Osteoblast (primary cell): ENCODE measurements around the gene PIGR. TPM values are rescaled to one million over a fixed set of nuclear protein-coding genes. Genes with fewer than 3 reads are reported as not detected.

Experiments
- DNase-seq: peaks from one replicate; pipeline ENCODE4 v3.0.0; 2011; ENCODE audit warnings: low spot score, mixed read lengths; ENCODE audit not compliant: insufficient read length; ENCODE audit errors: missing footprints
- H2AFZ ChIP-seq: 2 replicates; pipeline ENCODE4 v1.6.0; 2011; ENCODE audit warnings: mild to moderate bottlenecking, low read length
- H3K27ac ChIP-seq: 2 replicates; pipeline ENCODE4 v1.5.1; 2011; ENCODE audit warnings: mild to moderate bottlenecking, low read depth, low read length, moderate library complexity
- H3K27me3 ChIP-seq: 2 replicates; pipeline ENCODE4 v1.6.0; 2012; ENCODE audit warnings: mild to moderate bottlenecking, control low read depth, inconsistent platforms, low read length, moderate library complexity; ENCODE audit not compliant: insufficient read depth
- H3K36me3 ChIP-seq: 2 replicates; pipeline ENCODE4 v1.5.1; 2011; ENCODE audit warnings: mild to moderate bottlenecking, low read length, control low read depth, moderate library complexity; ENCODE audit not compliant: insufficient read depth
- H3K4me1 ChIP-seq: 2 replicates; pipeline ENCODE4 v1.5.1; 2011; ENCODE audit warnings: mild to moderate bottlenecking, low read length, control low read depth, moderate library complexity; ENCODE audit not compliant: insufficient read depth
- H3K4me2 ChIP-seq: 2 replicates; pipeline ENCODE4 v1.6.0; 2011; ENCODE audit warnings: mild to moderate bottlenecking, low read length; ENCODE audit not compliant: insufficient read depth
- H3K4me3 ChIP-seq: fragments of 200-600 bp; sonication (generic); 3 replicates; pipeline ENCODE4 v1.5.1; 2012; ENCODE audit warnings: mild to moderate bottlenecking, low read length, inconsistent platforms; ENCODE audit not compliant: insufficient read depth
- H3K79me2 ChIP-seq: 2 replicates; pipeline ENCODE4 v1.6.0; 2012; ENCODE audit warnings: mild to moderate bottlenecking, low read length, control low read depth, inconsistent platforms; ENCODE audit not compliant: insufficient read depth
- H3K9me3 ChIP-seq: 2 replicates; pipeline ENCODE4 v1.5.1; 2011; ENCODE audit warnings: low read depth, low read length, control low read depth
- H4K20me1 ChIP-seq: 2 replicates; pipeline ENCODE4 v1.6.0; 2012; ENCODE audit warnings: mild to moderate bottlenecking, low read length, control low read depth; ENCODE audit not compliant: insufficient read depth
- total RNA-seq: library from RNA; depleted of rRNA; stranded (reverse); fragments of >200 nt; gene quantifications from 2 replicates; pipeline ENCODE4 v1.2.3, GENCODE V29; 2012
- TF ChIP-seq, protein P1 (sequence below): IDR thresholded peaks from 2 replicates; pipeline ENCODE4 v1.5.1; 2011; ENCODE audit warnings: mild to moderate bottlenecking, low read depth, low read length, moderate library complexity; ENCODE audit errors: extremely low read depth

Gene PIGR
- total RNA-seq, 1 donor, result not detected

- Histone ChIP-seq H2AFZ (no peak overlapping the region), H3K27ac (no peak overlapping the region), H3K27me3 (no peaks in the 10 kb centered on the region), H3K4me2 (no peak overlapping the region), H4K20me1 (no peaks in the 10 kb centered on the region), H3K79me2 (no peaks in the 10 kb centered on the region), H3K4me1 (peaks cover 36% of the 10 kb centered on the region), H3K4me3 (no peak overlapping the region), H3K36me3 (no peaks in the 10 kb centered on the region), H3K9me3 (no peaks in the 10 kb centered on the region)
- no peak for DNase-seq
- TF ChIP-seq, protein P1, sequence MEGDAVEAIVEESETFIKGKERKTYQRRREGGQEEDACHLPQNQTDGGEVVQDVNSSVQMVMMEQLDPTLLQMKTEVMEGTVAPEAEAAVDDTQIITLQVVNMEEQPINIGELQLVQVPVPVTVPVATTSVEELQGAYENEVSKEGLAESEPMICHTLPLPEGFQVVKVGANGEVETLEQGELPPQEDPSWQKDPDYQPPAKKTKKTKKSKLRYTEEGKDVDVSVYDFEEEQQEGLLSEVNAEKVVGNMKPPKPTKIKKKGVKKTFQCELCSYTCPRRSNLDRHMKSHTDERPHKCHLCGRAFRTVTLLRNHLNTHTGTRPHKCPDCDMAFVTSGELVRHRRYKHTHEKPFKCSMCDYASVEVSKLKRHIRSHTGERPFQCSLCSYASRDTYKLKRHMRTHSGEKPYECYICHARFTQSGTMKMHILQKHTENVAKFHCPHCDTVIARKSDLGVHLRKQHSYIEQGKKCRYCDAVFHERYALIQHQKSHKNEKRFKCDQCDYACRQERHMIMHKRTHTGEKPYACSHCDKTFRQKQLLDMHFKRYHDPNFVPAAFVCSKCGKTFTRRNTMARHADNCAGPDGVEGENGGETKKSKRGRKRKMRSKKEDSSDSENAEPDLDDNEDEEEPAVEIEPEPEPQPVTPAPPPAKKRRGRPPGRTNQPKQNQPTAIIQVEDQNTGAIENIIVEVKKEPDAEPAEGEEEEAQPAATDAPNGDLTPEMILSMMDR, result no peak
These were observed 44.3 kb downstream of the PIGR start for GRCh38 chr1:206901944-206902343.

- TF ChIP-seq, protein P1, result no peak
- H3K27me3 ChIP-seq, result no peaks in the 10 kb centered on the region
These were observed 46.1 kb downstream of the PIGR start for GRCh38 chr1:206900149-206900548.

DNA sequence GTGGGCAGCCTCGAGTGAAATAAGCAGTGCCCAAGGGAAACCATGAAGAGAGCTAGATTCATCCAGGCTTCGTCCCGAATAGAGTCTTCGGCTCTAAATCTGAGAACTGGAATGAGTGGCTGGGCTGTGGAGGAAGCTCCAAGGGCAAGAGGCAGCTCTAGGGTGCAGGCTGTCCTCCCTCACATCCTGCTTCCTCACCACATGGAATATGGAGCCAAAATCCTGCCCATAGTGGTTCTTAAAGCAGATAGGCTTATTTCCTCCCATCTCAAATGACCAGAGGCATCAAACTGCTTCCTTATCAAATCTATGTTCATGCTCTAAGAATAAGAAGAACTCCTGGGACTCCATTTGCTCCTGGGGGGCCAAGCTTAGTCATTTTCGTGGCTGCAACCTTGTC is 46.5 kb downstream of the PIGR start:
- H2AFZ ChIP-seq, result peak overlapping the region; percentile 17
- no peak overlapping the region for H3K27ac ChIP-seq
- H3K9me3 ChIP-seq, result no peaks in the 10 kb centered on the region
- H3K4me2 ChIP-seq, result no peak overlapping the region
- H3K4me3 ChIP-seq, result no peak overlapping the region
- H3K36me3 ChIP-seq, result no peaks in the 10 kb centered on the region
- no peaks in the 10 kb centered on the region for H3K79me2 ChIP-seq
- no peak for DNase-seq
- H4K20me1 ChIP-seq, result no peaks in the 10 kb centered on the region
- H3K27me3 ChIP-seq, result no peaks in the 10 kb centered on the region
- TF ChIP-seq, protein P1, result no peak
- H3K4me1 ChIP-seq, result peaks cover 42% of the 10 kb centered on the region

More at GRCh38 chr1:206900149-206900548, 46.1 kb downstream of the PIGR start:
- Histone ChIP-seq H4K20me1 (no peaks in the 10 kb centered on the region), H3K4me3 (no peak overlapping the region), H2AFZ (peak overlapping the region; percentile 17), H3K4me1 (peaks cover 46% of the 10 kb centered on the region), H3K36me3 (no peaks in the 10 kb centered on the region), H3K79me2 (no peaks in the 10 kb centered on the region), H3K27ac (no peak overlapping the region), H3K9me3 (no peaks in the 10 kb centered on the region), H3K4me2 (no peak overlapping the region)
- DNase-seq, result no peak

DNA sequence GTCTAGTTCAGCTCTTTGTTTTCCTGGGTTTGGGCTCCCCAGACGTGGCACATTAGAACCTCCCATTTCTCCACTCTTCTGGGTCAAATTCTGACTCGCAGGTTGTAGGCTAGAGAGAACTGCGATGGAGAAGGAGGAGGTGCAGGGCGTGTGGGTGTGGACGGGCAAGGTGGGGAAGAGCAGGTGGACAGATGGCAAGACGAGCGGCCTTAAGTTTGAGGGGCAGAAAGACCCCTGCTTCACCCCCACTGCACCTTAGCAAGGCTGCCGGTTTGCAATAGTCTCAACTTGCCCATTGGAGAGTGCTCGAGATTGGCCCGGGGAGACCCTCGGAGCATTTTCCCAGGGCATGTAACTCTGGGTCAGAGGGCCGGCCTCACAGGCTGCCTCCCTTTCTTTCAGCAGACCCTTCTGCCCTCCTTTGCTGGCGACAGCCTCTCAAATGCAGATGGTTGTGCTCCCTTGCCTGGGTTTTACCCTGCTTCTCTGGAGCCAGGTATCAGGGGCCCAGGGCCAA is 47.3 kb downstream of the PIGR start:
- Histone ChIP-seq H3K27ac (peak overlapping the region; percentile 63), H3K79me2 (no peaks in the 10 kb centered on the region), H3K27me3 (no peaks in the 10 kb centered on the region), H3K9me3 (no peaks in the 10 kb centered on the region), H3K4me1 (peaks cover 37% of the 10 kb centered on the region), H4K20me1 (no peaks in the 10 kb centered on the region), H2AFZ (peak overlapping the region; percentile 40), H3K4me2 (peak overlapping the region; percentile 65), H3K36me3 (no peaks in the 10 kb centered on the region), H3K4me3 (no peak overlapping the region)
- no peak for DNase-seq
- TF ChIP-seq, protein P1, result no peak
